ENCODE results near the gene NTNG1.
A peak's percentile ranks its signal among the peaks of the same experiment; 100 is the strongest.
"Not testable (repeated sequence)": the region's sequence is repeated elsewhere in the genome, so short reads cannot be mapped to it uniquely, and the experiment has no call there.

Gene NTNG1

GRCh38 chr1:107142666-107143065 is 1.8 kb downstream of the NTNG1 start:
- no peak for DNase-seq (ENCODE audit: low read depth)

GRCh38 chr1:107145637-107146036 is 4.8 kb downstream of the NTNG1 start:
- DNase-seq (ENCODE audit: low read depth), result no peak

- no peak for DNase-seq (ENCODE audit: low read depth)
Observed at GRCh38 chr1:107147843-107148242, 7.0 kb downstream of the NTNG1 start.

GRCh38 chr1:107149946-107150345 is 9.1 kb downstream of the NTNG1 start:
- no peak for DNase-seq (ENCODE audit: low read depth)

GRCh38 chr1:107151295-107151694 is 10.5 kb downstream of the NTNG1 start:
- no peak for DNase-seq (ENCODE audit: low read depth)

- DNase-seq (ENCODE audit: low read depth), result no peak
Observed at GRCh38 chr1:107152395-107152794, 11.6 kb downstream of the NTNG1 start.

GRCh38 chr1:107153014-107153413 is 12.2 kb downstream of the NTNG1 start:
- no peak for DNase-seq (ENCODE audit: low read depth)

- no peak for DNase-seq (ENCODE audit: low read depth)
Observed at GRCh38 chr1:107158496-107158895, 17.7 kb downstream of the NTNG1 start.

- DNase-seq (ENCODE audit: low read depth), result no peak
Observed at GRCh38 chr1:107158991-107159390, 18.2 kb downstream of the NTNG1 start.

GRCh38 chr1:107162745-107163144 is 21.9 kb downstream of the NTNG1 start:
- peak; percentile 2 for DNase-seq (ENCODE audit: low read depth)

GRCh38 chr1:107164901-107165300 is 24.1 kb downstream of the NTNG1 start:
- DNase-seq (ENCODE audit: low read depth), result not testable (repeated sequence)

GRCh38 chr1:107169615-107170014 is 28.8 kb downstream of the NTNG1 start:
- DNase-seq (ENCODE audit: low read depth), result no peak

GRCh38 chr1:107171333-107171732 is 30.5 kb downstream of the NTNG1 start:
- no peak for DNase-seq (ENCODE audit: low read depth)

GRCh38 chr1:107172450-107173170 is 31.8 kb downstream of the NTNG1 start:
- no peak for DNase-seq (ENCODE audit: low read depth)

- DNase-seq (ENCODE audit: low read depth), result no peak
Observed at GRCh38 chr1:107175102-107175909, 34.5 kb downstream of the NTNG1 start.

GRCh38 chr1:107181253-107181969 is 40.6 kb downstream of the NTNG1 start:
- no peak for DNase-seq (ENCODE audit: low read depth)

GRCh38 chr1:107183011-107183410 is 42.2 kb downstream of the NTNG1 start:
- no peak for DNase-seq (ENCODE audit: low read depth)

GRCh38 chr1:107184888-107185287 is 44.0 kb downstream of the NTNG1 start:
- DNase-seq (ENCODE audit: low read depth), result no peak

- DNase-seq (ENCODE audit: low read depth), result no peak
Observed at GRCh38 chr1:107187399-107187798, 46.6 kb downstream of the NTNG1 start.

- no peak for DNase-seq (ENCODE audit: low read depth)
Observed at GRCh38 chr1:107188160-107188559, 47.3 kb downstream of the NTNG1 start.

- no peak for DNase-seq (ENCODE audit: low read depth)
Observed at GRCh38 chr1:107194380-107194779, 53.5 kb downstream of the NTNG1 start.

GRCh38 chr1:107195476-107195875 is 54.6 kb downstream of the NTNG1 start:
- DNase-seq (ENCODE audit: low read depth), result no peak
